CD4-positive, alpha-beta T cell treated with Interleukin-15 for 4 hours (primary cell): Measurements from ENCODE around the gene ZBTB16.

Source experiments
- DNase-seq: peaks from one replicate; pipeline ENCODE4 v3.0.0-alpha.2; 2020; ENCODE audit warnings: low spot score

Gene ZBTB16

DNA sequence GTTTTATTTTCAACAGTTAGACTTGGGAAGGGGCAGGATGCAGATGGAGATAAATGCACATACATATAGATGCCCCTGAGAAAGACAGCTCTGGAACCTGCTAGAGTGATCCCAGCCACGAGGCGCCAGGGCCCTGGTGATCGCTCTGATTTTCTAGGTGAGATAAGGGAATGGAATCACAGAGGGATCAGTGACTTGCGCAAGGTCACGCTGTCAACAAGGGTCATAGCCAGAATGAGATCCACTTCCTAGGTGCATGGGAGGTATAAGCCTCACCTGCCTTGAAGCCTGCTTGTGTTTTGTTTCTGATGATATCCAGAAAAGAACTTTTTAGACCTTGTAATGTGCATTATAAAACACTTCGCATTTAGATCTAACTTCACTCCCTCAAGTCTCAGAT is 47.5 kb downstream of the ZBTB16 start:
- no peak for DNase-seq

DNA sequence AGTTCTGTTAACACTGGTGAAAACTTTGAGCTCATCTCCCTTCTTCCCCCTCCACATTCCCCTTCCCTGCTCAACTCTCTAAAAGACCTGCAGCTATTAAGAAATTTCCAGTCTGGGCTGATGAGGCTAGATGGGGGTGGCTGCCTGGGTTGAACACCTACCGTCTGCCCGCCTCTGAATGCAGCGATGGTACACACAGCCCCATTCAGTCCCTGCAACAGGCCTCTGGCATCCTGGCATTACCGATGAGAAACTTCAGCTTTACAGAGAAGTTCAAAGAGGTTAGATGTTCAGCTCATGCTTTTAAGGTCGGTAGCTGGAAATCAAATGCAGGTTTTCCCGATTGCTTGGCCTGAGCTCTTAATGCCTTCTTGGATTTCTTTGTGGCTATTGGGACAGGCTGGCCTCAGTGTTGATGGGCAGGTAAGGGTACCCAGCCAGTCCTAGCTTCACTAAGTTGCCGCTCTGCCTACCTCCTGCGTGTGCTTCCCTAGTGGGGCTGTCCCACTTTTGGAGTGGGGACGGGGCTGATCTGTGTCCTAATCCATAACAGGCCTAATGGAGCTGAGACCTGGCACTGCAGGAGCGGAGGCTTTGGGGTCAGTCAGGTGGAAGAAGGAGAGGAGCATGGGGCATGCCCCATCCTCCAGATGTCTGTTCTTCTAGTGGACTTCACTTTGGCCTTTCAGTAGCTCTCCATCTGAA is 49.1 kb downstream of the ZBTB16 start:
- no peak for DNase-seq

DNA sequence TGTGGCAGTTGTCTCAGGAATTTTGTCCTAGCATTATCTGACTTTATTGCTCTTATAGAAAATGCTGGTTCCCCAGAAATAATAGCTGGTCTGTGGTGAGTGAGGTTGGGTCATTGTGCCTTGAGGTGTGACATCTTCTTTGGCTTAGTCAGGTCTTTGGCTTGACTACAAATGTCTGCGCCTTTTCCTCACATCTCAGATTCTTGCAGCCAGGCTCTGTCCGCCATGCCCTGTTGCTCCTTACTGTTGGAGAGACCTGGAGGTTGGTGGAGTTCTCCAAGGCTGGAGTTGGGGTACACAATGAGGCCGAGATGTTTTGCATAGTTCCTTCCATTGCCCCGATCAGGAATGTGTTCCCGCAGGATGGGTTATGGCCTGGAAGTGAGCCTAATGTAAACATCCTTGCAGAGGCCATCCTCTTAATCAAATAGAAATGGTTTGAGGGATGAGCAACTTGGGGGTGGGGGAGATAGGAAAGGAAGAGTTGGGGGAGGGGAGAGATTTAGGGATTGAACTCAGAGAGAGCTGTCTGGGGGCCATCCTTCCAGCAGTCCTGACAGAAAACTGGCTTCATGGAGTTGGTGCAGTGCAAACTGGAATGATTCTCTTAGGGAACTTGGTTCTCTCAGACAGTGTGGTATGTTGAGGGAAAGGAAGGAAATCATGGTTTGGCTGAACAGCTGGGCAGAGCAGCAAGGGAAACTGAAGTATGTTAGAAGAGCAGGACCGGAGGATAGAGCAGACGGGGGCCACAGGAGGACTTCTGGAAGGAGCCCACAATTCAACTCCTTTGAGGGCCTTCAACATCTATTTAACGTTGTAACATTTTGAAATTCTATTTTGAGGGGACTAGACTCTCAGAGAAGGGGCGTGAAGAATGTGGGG is 49.9 kb downstream of the ZBTB16 start:
- no peak for DNase-seq

DNA sequence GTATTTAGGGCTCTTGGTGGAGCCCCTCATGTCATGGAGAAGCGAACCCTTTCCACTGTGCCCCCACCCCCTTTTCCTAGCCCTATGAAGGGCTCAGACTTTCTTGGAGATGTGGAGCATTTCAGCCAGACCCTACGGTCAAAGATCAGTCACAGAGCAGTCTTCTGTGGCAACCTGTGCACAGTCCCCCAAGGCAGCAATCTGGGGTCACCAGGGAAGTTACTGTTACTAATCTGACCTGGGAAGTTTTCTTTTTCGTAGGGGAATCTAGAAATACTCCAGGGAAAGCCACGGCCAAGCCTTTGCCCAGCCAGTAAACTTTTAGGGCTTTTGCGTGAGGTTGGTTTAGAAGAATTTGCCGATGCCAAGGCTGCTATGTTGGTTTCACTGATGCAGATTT is 50.6 kb downstream of the ZBTB16 start:
- no peak for DNase-seq

DNA sequence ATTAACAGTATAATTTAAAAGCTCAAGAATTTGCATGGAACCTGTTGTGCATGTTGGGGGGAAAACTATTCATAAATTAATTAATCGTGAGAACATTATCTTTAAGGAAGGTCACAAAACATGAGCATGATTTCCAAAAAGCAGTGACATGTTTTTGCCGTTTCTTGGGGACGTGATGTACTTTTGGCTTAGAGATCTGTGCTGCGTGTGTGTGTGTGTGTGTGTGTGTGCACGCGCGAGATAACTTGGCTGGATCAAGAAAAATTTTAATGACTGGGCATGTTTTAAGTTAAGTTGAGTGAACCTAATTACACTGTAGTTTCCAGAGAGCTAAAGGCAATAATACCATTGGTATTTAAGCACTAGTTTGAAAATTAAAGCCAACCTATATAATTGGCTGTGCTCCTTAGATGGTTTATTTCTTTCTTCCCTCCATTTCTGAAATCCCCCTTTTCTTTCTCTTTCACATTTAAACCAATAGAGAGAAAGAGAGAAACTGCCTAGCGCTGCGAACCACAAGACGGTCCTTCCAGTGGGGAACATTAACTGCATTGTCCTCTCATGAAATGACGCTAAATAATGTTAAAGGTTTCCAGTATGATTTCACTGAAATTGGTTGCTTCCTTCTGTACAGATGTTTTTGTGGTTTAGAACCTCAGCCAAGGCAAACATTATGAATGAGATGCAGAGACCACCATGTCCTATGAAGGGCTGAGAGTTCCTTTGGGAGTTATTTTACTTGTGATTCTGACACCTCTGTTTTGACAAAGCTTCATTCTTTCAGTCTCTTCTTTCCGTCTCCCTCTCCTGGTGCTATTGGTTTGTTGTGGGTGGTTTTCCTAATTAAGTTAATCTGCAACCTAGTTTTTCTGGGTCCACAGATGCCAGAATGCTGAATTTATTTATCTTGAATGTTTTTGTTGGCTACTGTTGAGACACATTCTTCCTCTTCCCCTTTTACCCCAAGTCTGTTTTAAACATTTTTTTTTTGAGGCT is 51.7 kb downstream of the ZBTB16 start:
- no peak for DNase-seq

DNA sequence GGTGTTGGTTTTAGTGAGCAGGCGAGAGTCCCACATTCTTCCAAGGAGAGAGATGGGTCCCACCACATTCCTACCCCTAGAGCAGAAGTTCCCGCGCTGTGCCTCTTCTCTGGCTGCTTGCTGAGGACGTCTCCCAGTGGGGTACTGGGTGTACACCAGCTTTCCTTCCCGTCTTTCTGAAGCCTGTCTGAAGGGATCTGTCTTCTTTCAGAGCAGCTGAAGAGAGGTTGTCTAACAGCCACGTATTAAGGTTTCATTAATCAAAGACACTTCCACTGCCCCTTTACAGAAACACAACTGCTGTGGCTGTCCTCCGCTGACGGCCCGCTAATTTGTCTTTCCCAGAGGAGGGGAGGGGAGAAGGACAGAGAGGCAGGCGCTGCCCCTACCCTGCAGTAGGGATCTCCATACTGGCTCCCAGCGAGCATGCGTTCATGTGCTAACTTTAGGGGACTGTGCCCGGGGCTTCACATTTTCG is 56.0 kb downstream of the ZBTB16 start:
- no peak for DNase-seq

DNA sequence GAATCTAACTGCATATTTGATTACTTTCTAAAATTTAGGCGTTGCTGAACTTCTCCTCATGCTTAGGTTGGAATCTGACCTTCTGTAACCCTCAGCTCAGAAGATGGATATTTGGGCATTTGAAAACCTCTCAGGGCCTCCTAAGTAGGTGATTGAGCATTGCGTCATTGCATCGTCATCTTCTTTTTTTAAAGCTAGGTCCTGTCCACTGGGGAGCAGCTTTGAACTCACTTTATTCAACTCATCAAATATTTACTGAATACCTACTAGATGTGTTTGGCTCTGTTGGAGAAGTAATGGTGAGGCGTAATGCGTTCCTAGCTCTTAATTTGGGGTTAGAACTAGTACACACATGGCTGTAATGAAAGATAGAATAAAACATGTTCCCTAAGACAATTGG is 56.8 kb downstream of the ZBTB16 start:
- DNase-seq = no peak

DNA sequence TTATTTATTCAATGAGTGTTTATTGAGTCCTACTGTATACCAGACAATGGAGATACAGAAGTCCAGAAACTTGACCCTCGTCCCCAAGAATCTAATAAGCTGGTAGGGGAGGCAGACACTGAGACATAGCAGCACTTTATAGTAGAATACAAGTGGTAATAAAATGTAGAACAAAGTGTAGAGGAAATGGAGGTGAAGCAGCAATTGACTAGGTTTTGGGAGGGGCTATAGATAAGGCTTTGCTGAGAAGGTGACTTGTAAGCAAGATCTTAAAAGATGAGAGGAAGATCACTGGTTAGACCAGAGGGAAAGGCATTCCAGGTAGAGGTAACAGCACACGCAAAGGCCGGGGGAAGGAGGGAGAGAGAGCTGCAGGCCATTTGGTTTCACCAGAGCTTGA is 57.3 kb downstream of the ZBTB16 start:
- DNase-seq = no peak

DNA sequence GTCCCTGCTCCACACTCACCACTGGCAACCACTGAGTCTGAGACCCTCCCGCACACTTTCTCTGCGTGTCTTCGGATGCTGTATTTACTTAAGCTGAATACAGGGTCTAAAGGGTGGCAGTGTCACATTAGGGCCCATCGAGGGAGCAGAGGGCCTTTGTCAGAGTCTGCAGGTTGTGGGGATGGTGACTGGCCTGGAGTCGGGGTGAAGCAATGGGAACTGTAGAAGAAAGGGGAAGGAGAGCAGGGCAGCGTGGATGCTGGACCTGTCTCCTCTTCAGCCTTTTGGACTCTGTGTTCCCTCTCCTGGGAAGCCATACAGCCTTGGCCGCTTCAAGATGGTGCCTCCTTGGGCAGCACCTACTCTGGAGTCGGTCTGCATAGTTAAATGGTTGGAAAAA is 61.1 kb downstream of the ZBTB16 start:
- no peak for DNase-seq

DNA sequence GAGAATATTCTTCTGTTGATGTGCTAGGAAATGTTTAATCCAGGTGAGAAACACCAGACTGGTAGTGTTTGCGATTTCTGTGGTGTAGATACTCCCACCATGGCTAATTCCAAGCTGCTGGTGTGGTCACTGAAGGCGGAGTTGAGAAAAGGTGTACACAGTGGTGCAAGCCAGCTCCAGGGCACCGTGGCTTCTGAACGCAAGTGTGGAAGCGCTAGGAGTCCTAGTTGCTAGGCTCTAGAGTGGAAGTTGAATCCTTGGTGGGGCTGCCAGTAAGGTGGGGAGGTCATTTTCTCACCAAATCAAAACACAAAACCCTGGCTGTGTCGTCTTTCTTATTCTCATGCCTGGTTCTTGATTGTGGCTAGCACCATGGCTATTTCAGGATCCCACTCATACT is 61.6 kb downstream of the ZBTB16 start:
- DNase-seq = no peak

DNA sequence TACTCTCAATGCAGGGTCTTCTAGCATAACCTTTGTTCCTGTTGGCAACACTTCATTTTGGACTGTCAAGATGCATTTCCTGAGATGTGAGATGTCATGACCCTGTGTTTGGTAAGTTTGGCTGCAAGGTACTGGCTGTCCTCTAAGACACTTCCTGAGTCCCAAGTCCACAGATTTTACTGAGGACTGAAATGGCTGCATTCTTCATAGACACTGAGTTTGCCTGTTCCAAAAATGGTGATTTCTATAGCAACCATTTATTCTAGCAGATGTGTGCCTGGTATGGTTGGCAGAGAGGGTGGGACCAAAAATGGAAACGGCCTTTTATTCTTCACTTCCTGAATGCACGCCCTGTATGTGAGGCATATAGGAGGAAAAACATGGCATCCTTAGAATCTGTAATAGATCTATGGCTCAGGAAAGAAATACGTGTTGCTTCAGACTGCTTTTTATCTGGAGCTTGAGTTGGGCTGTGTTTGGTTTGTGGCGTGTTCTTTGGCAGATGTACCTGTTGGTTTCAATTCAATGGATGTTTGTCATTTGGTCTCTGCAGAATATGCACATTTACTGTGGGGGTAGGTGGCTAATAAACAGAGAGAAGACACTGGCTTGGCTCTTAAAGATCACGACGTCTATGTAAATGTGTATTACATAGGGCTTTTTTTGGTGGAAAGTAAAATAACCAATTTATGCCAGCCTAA is 62.4 kb downstream of the ZBTB16 start:
- no peak for DNase-seq

DNA sequence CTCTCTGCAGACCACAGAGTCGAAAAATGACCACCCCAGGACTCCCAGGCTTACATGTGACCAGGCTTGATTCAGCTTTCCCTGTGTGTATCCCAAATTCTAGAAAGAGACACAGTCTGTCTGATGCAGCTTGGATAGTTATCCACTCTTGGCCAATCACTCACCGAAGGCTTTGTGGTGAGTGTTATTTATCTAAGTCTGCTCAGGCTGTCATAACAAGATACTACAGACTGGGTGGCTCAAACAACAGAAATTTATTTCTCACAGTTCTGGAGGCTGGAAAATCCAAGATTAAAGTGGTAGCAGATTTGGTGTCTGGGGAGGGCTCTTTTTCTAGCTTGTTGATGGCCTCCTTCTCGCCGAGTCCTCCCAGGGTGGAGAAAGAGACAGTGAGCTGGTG is 63.2 kb downstream of the ZBTB16 start:
- DNase-seq = no peak

DNA sequence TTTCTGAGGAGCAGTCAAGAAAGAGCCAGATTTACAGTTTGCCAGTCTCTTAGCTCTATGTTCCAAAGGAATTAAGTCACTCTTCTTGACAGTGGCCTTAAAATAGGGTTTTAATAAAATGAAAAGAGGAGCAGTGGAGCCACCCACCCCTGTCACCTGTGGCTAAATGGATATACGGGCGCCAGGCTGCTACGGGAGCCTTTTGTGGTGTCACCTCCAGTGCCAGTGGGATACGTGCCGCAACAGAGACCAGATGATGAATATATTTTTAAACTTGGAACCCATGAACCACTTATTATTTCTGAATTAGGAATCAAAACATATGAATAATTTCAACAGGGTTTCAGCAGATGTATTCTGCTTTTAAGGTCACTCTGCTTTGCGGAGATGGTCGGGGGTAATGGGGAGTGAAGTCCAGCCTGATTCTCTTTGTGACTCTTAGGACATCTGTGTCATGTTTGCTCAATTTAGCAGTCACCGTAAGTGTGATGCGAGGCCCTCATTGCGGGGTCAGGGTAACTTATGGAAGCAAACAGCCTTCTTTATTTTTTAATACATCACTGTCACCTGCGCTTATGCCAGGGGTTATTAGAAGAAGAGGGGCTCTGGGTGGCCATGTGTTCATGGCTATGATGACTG is 64.3 kb downstream of the ZBTB16 start:
- DNase-seq = no peak

DNA sequence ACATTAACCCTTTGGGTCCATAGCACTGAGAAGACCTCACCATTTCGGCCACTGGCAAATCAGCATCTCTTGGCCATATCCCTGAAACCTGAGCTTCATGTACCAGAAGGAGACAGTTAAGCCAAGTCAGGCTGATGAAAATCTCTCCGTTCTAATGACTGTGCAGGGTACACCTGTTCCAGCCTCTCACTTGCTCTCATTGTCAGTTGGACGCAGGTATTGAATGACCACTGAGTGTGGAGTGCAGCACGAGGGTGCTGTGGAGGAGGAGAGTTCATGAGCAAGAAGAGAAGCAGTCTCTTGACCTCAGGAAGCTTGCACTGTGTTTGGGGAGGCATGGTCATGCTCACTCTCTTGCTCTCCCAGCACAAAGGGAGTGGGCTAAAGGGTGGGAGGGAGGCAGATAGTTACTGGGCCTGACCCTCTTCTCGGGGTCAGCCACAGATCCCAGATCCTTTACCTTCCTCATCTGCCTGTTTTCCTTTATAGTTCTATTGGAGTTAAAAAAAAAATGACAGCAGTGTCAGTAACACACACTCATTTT is 65.2 kb downstream of the ZBTB16 start:
- no peak for DNase-seq

DNA sequence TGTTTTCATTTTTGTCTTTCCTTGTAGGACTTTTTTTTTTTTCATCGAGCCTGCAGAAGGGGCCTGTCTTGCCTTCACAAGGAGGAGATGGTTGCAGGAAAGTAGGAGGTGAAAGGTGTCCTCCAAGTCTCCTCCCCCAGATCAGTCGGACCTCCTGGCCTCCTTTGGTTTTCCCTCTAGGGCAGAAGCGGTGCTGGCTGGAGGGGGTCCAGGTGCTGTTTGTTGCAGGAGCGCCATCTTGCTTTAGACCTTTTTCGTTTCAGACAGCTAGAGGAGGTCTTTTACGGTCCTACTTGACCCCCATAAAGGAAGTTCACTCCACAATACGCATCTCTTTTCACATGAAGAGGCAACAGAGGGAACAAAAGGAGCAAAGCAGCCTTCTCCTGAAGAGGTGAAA is 66.0 kb downstream of the ZBTB16 start:
- DNase-seq = no peak

DNA sequence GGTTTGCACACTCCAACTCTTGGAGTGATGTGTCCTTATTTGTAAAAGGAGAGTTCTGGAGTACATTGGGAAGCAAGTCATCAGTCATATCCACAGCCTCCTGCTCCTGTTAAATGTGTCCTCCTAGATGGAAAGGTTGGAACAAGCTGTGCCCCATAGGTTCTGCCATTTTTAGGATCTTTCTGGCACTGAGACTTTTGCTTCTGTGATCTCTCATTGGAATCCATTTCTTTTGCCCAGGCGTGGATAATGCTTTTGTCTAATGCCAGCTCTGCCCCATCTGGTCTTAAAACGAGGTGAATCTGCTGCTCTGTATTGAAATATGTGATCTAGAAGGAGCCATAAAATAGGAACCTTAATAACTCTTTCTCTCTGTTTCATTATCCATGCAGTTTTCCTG is 66.4 kb downstream of the ZBTB16 start:
- DNase-seq = no peak

DNA sequence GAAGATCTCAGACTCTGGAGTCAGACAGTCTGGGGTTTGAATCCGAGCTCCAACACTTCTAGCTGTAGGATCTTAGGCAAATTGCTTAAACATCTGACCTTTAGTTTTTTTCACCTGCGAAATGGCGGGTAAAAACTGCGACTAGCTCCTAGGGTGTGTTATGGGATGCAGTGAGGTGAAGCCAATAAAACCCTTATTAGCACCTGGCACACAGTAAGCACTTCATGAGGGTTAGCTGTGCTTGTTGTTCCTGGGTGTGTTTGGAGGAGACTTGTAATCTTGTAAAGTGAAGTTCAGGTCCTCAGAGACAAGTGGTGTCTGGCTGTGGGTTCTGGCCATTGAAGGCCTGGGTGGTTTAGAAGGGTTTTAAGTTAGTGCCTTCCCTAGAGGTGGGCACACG is 68.9 kb downstream of the ZBTB16 start:
- DNase-seq = no peak

DNA sequence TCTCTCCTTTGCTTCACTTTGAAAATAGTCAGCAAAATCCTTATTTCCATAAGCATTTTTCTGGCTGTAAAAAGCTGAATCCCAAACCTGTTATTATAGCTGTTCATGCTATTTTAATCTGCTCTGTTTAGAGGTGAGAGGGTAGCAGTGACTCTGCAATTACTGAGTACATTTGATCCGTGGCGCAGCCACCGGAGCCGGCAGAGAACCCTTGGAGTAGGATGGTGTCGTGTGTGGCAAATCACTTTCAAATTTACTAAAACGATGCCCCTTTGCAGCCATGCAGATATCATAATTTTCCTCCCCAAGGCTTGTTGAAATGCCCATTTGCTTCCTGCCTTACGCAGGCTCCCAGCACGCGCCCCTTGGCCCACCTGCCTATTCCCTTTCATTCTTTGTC is 69.6 kb downstream of the ZBTB16 start:
- DNase-seq = no peak

DNA sequence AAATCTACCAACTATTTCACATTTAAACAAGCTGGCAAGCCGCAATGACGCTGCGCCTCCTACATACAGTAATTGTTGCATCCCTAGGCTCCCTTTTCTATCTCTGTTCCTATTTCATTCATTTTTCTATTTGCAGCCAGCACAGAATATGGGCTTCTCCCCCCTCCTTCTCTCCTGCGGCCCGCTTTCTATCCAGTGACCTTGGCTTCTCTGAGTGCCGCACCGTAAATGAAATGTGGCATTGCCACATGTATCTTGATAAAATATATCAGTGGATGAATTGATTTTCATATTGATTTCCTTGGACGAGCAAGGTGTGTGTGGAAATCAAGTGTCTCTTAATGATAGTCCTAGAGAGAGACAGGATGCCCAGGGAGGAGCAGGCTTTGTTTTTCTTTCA is 70.2 kb downstream of the ZBTB16 start:
- no peak for DNase-seq

DNA sequence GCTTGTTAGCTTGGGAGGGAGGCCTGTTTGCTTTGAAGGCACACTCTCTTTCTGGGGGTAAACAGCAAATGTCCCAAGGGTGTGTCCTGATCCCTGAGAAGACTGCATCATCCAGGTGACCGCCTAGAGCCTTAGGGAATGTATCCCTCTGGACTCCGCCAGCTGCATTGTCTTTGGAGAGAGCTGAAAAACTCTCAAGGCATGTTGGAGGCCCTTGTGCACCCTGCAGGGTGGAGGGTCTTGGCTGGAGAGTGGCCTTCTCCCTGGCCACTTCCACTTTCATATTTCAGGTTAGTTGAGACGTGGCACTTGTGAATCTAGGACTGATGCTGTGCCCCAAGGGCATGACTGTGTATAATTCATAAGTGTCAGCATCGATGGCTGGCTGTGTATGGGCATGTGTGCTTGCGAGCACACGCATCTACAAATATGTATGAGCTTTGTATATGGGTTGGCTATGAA is 70.6 kb downstream of the ZBTB16 start:
- DNase-seq = no peak
